SU-DHL-6 (cell line): ENCODE data around the gene TCP11L2.

ENCODE experiments used
- EZH2phosphoT487 ChIP-seq: fragments of 200-600 bp; sonication (generic), shearing (Covaris generic); conservative IDR thresholded peaks from 2 replicates; pipeline ENCODE4 v1.6.1; 2018; ENCODE audit warnings: mild to moderate bottlenecking, antibody characterized with exemption, low read length, moderate library complexity, mixed read lengths
- TF ChIP-seq, protein P1 (sequence below): fragments of 200-600 bp; sonication (generic); IDR thresholded peaks from one replicate; pipeline ENCODE4 v1.5.1; 2017; ENCODE audit warnings: antibody characterized with exemption, mild to moderate bottlenecking, low read length, moderate library complexity; ENCODE audit not compliant: insufficient read depth, poor library complexity, severe bottlenecking

DNA sequence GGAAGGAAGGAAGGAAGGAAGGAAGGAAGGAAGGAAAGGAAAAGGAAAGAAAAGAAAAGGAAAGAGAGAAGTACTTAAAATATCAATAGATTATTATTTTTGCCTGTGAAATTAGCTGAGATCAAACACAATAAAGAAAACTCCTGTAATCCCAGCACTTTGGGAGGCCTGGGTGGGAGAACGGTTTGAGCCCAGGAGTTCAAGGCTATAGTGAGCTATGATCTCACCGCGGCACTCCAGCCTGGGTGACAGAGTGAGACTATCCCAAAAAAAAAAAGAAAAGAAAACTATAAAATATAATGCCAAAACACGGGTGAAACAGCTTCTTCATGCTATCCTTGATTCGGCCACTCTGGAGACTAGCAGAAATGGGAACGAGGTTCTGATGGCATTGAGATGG, 28.5 kb upstream of the TCP11L2 start:
- TF ChIP-seq, protein P1, sequence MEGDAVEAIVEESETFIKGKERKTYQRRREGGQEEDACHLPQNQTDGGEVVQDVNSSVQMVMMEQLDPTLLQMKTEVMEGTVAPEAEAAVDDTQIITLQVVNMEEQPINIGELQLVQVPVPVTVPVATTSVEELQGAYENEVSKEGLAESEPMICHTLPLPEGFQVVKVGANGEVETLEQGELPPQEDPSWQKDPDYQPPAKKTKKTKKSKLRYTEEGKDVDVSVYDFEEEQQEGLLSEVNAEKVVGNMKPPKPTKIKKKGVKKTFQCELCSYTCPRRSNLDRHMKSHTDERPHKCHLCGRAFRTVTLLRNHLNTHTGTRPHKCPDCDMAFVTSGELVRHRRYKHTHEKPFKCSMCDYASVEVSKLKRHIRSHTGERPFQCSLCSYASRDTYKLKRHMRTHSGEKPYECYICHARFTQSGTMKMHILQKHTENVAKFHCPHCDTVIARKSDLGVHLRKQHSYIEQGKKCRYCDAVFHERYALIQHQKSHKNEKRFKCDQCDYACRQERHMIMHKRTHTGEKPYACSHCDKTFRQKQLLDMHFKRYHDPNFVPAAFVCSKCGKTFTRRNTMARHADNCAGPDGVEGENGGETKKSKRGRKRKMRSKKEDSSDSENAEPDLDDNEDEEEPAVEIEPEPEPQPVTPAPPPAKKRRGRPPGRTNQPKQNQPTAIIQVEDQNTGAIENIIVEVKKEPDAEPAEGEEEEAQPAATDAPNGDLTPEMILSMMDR = no peak
- TF ChIP-seq EZH2phosphoT487 = no peak
